Fibroblast of villous mesenchyme (primary cell): Measurements from ENCODE around the gene RHOH. TPM values are rescaled to one million over a fixed set of nuclear protein-coding genes. Genes with fewer than 3 reads are reported as not detected.
A peak's percentile ranks its signal among the peaks of the same experiment; 100 is the strongest.

Experiments used
- DNase-seq: peaks from one replicate; pipeline ENCODE4 v3.0.0-alpha.2; 2010; ENCODE audit warnings: low read depth
- H3K4me3 ChIP-seq: 2 replicates; pipeline ENCODE4 v1.5.1; 2011; ENCODE audit warnings: low read depth, mild to moderate bottlenecking, low read length
- total RNA-seq: library from RNA; depleted of rRNA; stranded (reverse); fragments of >200 nt; gene quantifications from 2 replicates; pipeline ENCODE4 v1.2.3, GENCODE V29; 2012
- TF ChIP-seq, protein P1 (sequence below): IDR thresholded peaks from 2 replicates; pipeline ENCODE4 v1.5.1; 2012; ENCODE audit warnings: low read depth, mild to moderate bottlenecking, low read length; ENCODE audit not compliant: insufficient read depth

RHOH gene
- total RNA-seq, 1 donor: not detected

DNA sequence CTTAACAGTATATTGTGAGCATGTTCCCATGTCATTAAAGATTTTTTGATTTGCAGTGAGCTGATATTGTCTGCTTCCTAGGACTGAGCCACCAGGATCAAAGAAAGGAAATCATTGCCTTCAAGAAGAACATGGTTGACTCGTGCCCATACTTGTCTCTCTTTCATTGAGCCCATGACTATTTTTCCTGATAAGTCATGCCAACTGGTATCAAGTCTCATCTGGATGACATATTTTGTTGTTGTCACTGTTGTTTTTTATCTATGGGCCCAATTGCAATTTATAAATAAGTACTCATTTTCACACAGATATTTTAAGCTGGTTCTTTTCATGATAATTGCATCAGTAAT is 10.2 kb upstream of the RHOH start:
- DNase-seq: no peak
- no peak overlapping the region for H3K4me3 ChIP-seq
- TF ChIP-seq, protein P1, sequence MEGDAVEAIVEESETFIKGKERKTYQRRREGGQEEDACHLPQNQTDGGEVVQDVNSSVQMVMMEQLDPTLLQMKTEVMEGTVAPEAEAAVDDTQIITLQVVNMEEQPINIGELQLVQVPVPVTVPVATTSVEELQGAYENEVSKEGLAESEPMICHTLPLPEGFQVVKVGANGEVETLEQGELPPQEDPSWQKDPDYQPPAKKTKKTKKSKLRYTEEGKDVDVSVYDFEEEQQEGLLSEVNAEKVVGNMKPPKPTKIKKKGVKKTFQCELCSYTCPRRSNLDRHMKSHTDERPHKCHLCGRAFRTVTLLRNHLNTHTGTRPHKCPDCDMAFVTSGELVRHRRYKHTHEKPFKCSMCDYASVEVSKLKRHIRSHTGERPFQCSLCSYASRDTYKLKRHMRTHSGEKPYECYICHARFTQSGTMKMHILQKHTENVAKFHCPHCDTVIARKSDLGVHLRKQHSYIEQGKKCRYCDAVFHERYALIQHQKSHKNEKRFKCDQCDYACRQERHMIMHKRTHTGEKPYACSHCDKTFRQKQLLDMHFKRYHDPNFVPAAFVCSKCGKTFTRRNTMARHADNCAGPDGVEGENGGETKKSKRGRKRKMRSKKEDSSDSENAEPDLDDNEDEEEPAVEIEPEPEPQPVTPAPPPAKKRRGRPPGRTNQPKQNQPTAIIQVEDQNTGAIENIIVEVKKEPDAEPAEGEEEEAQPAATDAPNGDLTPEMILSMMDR: no peak

DNA sequence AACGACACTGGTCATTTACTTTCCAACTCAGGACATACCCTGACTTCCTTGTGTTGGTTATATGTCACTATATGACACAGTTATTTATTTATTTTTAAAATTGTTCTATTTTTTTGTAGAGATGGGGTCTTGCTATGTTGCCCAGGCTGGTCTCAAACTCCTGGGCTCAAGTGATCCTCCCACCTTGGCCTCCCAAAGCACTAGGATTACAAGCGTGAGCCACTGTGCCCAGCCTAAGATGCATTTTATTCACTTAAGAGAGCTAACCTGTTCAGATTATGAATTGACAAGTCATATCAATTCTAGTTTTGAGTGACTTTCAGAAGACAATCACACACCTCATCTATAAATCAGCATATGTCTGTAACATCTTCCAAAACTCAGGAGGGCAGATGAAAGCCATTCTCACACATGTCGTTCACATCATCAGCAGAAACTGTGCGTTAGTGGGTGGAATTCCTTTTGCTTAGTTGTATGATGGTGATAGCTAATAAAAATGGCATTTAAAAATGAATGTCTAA is 9.4 kb upstream of the RHOH start:
- no peak for DNase-seq
- H3K4me3 ChIP-seq: no peak overlapping the region
- TF ChIP-seq, protein P1: no peak

DNA sequence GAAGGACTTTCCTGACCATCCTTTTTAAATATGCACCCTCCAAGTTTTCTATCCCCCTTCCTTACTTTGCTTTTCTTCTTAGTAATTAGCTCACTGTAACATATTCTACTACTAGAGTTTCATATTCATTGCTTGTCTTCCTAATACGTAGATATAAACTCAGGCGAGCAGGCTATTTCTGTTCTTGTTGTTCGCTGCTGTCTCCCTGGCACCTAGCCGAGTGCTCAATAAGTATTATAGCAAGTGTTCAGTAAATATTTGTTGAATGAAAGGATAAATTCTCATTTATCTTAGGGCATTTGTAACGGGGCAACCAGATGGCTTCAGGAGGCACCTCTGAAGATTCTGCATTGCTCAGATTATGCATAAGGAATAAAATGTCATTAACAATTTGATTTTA is 6.8 kb upstream of the RHOH start:
- no peak overlapping the region for H3K4me3 ChIP-seq
- DNase-seq: peak; percentile 52
- TF ChIP-seq, protein P1: no peak

DNA sequence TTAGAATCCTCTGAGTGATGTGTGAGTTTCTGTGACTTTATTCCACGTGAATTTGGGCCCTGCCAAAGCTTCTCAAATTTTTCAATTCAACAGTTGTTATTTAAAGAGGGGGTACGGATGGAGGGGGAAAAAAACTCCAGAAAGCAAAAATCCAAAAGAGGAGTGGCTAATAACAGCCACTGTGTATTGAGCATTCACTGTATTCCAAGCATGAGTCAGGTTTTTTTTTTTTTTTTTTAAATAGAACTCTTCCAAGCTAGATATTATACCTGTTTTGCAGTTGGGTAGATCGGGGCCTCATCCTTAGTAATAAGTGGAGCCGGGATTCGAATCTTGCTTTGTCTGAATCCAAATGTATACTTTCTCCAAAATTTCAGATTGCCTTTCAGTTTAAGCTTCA is 6.4 kb upstream of the RHOH start:
- no peak for DNase-seq
- TF ChIP-seq, protein P1: no peak
- H3K4me3 ChIP-seq: no peak overlapping the region

DNA sequence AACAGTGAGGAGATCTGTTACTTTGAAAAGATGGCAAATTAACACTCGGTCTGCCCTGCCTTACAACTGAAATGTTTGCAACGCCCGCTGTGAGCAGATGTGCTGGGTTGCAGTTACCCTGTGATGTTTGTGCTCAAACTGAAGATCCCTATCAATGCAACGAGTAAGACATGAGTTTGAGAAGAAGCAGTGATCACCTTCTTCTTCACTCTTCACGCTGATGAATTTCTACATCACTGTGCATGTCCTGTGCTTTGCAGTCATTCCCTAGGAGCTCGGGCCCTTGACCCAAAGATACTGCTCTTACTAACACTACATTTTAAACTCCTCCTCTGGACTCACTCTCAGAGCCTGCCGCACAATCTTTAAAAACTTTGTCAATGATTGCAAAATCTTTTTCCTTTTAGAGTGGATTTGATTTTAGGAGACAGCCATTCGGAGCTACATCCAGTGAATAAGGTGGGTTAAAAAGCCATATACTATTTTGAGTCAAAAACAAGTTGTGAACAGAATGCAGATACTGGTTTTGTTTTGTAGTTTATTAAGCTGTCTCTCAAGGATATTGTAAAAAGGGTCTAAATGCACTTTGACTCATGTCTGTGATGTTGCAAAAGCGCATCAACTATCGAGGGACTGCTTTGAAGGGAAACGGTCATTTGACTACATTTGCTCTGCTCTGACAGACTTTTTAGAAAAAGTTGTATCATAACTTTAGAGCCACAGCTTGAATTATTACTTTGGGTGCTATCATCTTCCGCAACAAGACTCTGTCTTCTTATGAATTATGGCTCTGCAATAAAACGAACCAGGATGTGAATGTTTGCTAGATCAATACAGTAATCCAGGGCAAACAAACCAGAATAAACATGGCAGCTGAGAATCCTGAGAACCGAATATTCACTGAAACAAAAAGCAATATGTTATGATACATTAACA is 5.7 kb upstream of the RHOH start:
- DNase-seq: peak; percentile 82
- peak overlapping the region; percentile 13 for H3K4me3 ChIP-seq
- TF ChIP-seq, protein P1: no peak

DNA sequence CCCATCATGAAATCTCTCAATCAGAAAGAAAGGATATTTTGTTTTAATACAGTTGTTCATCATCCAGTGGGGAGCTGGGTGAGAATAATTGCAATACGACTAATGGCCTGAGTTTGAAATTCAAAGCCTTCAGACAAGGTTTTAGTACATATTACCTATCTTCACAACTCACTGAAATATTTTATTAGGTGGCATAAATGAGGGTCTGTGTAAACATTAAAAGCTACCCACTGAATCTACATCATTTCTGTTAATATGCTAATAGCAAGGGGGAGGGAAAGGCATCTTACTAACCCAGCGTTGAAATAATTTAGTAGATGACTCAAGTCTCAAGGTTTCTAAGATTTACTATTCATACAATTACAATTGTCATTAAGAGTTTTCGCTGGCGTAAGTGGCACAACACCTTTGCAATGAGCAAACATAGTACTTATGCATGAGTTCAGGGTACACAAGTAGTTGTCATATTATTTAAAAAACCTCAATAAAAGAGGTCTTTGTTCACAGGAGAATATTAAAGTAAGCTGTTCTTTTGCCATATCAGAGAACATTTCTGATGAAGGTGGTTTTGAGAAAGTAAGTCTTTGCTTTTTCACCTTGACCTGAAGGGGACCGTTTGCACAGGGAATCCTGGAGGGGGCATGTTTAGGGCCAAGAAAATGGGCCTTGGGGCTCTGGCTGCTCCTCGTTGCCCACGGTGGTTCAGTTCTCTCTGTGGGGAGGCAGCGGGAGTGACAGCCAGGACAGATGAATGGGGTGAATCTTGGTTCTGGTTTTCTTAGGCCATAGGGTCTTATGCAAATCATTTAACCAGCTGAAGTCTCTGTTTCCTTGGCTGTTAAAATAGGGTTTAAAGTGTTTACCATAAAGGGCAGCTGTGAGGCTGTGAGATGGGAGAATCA is 4.5 kb upstream of the RHOH start:
- H3K4me3 ChIP-seq: no peak overlapping the region
- DNase-seq: no peak
- TF ChIP-seq, protein P1: no peak
